Left ventricle myocardium inferior (tissue), 1 donor: Measurements from ENCODE around the gene RAMP3. TPM values are rescaled to one million over a fixed set of nuclear protein-coding genes. Genes with fewer than 3 reads are reported as not detected.

Experiments
- DNase-seq: peaks from one replicate; pipeline ENCODE4 v3.0.0-alpha.2; 2020
- H3K27ac ChIP-seq: fragments of 200-600 bp; replicated peaks from 2 replicates; pipeline ENCODE4 v1.8.0; 2021
- H3K27me3 ChIP-seq: fragments of 200-600 bp; 2 replicates; pipeline ENCODE4 v1.8.0; 2021; ENCODE audit warnings: low read depth
- H3K36me3 ChIP-seq: fragments of 200-600 bp; 2 replicates; pipeline ENCODE4 v1.8.0; 2021
- H3K4me1 ChIP-seq: fragments of 200-600 bp; 2 replicates; pipeline ENCODE4 v1.8.0; 2021
- H3K4me3 ChIP-seq: fragments of 200-600 bp; 2 replicates; pipeline ENCODE4 v1.8.0; 2021; ENCODE audit warnings: mild to moderate bottlenecking, moderate library complexity
- H3K9me3 ChIP-seq: fragments of 200-600 bp; replicated peaks from 2 replicates; pipeline ENCODE4 v1.8.0; 2021
- CTCF ChIP-seq: fragments of 200-600 bp; IDR thresholded peaks from 2 replicates; pipeline ENCODE4 v1.8.0; 2021; ENCODE audit warnings: antibody characterized with exemption, mild to moderate bottlenecking, borderline replicate concordance
- intact Hi-C: fragments of 100-400 bp; cut with micrococcal nuclease; formaldehyde crosslinking; loops from one replicate; pipeline ENCODE4 v1.11.0; 2022
- total RNA-seq: library from RNA; stranded (reverse); fragmentation: NEBNext Ultra II Directional; extraction: Animal tissue kit (Norgen Biotek cat#: 25700); gene quantifications from one replicate; pipeline ENCODE4 v1.2.1, GENCODE V29; 2021
- donor health status: DM: no; HTN: yes; CAD: no; lungs with severe emphysema.

Gene RAMP3
- total RNA-seq, 1 donor from 2014 or later, result 30.7 TPM

DNA sequence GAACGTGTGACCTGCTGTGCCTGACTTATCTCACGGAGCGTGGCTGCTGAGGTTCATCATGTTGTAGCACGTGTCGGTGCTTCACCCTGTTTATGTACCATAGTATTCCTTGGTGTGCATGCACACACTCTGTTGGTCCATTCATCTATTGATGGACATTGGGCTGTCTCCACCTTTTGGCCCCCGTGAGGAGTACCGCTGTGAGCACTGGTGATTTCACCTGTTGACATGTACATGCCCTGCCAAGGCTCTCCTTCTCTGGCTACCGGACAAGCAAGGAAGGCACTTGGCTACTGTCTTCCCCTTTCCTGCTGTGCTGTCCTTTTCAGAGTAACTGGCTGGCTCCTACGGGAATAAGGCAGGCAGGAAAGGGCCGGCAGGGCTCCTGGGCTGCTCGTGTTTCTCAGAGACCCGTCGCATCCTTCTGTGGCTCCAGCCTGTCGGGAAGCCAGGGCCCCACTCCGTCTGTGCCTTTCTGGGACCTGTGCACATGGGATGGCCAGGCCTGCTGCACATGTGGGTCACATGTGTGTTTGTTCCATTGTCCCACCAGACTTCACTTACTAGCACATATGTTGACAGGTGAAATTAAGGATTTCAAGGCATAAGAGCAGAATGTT lies 28.3 kb upstream of the RAMP3 start:
- Histone ChIP-seq H3K4me1 (no peaks in the 10 kb centered on the region), H3K27me3 (peaks cover 7% of the 10 kb centered on the region), H3K4me3 (no peak overlapping the region), H3K27ac (no peak overlapping the region), H3K36me3 (no peaks in the 10 kb centered on the region), H3K9me3 (no peaks in the 10 kb centered on the region)
- TF ChIP-seq CTCF, result no peak
- intact Hi-C loops, result no loop called here
- DNase-seq, result no peak

GRCh38 chr7:45129906-45130305 lies 27.7 kb upstream of the RAMP3 start:
- Histone ChIP-seq H3K4me3 (no peak overlapping the region), H3K27me3 (peaks cover 12% of the 10 kb centered on the region), H3K4me1 (no peaks in the 10 kb centered on the region), H3K9me3 (no peaks in the 10 kb centered on the region), H3K27ac (no peak overlapping the region), H3K36me3 (no peaks in the 10 kb centered on the region)
- no peak for DNase-seq
- no peak for TF ChIP-seq CTCF
- intact Hi-C loops, result loop anchor here (10.0 kb wide), 1 partner anchor 275 kb away; no protein-coding TSS in a partner anchor

- H3K9me3 ChIP-seq, result no peaks in the 10 kb centered on the region
- no peak overlapping the region for H3K27ac ChIP-seq
- no peaks in the 10 kb centered on the region for H3K4me1 ChIP-seq
- peaks cover 12% of the 10 kb centered on the region for H3K27me3 ChIP-seq
- H3K4me3 ChIP-seq, result no peak overlapping the region
- H3K36me3 ChIP-seq, result no peaks in the 10 kb centered on the region
- intact Hi-C loops, result loop anchor here (10.0 kb wide), 1 partner anchor 276 kb away; no protein-coding TSS in a partner anchor
- DNase-seq, result no peak
- TF ChIP-seq CTCF, result no peak
Observed at GRCh38 chr7:45130910-45131309, 26.7 kb upstream of the RAMP3 start.

DNA sequence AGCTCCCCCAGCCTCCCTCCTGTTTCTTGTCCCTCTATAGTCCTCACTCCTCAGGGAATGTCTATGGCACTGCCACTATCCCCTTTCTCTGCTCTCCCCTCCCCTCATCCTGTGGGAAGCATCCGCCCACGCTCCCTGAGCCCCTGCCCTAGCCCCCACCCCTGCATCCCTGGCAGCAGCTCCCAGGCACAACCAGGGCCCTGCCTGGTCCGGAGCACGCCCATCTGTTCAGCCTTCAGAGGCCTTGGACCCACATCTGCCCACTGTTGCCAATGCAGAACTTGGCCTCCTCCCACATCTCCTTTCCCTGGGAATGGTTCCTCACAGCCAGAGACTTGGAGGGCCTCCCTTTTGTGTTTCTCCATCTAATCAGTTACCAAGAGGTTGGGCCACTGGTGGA lies 25.7 kb upstream of the RAMP3 start:
- no peak overlapping the region for H3K4me3 ChIP-seq
- intact Hi-C loops, result loop anchor here (10.0 kb wide), 1 partner anchor 277 kb away; no protein-coding TSS in a partner anchor
- TF ChIP-seq CTCF, result no peak
- H3K4me1 ChIP-seq, result no peaks in the 10 kb centered on the region
- H3K9me3 ChIP-seq, result no peaks in the 10 kb centered on the region
- H3K36me3 ChIP-seq, result no peaks in the 10 kb centered on the region
- peaks cover 12% of the 10 kb centered on the region for H3K27me3 ChIP-seq
- no peak overlapping the region for H3K27ac ChIP-seq
- no peak for DNase-seq

DNA sequence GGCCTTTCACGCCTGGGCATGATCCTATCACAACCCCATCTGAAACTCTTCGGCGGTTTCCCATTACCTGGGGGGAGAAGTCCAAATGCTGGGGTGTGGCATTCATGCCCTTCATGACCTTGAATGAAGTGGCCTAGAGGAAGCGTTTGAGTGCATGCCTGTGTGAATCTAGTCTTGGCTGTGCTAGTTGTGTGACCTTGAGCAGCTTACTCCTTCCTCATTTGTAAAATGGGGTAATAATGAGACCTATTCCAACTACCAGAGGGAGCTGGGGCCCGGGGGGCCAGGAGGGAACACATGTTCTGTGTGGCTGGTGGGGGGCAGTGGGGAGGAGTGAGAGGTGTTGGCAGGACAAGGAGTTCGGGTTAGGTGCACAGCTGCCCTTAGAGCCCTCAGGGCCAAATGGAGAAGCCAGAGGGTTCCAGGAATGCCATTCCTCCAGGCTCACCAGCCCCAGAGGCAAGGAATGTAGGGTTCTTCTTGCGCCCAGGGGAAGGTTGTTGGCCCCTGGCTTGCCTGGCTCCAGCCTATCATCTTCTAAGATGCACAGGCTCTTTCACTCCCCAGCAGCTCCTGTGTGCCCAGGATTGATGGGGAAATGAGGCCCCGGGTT lies 24.8 kb upstream of the RAMP3 start:
- H3K36me3 ChIP-seq, result no peaks in the 10 kb centered on the region
- peaks cover 16% of the 10 kb centered on the region for H3K27me3 ChIP-seq
- no peaks in the 10 kb centered on the region for H3K4me1 ChIP-seq
- TF ChIP-seq CTCF, result no peak
- intact Hi-C loops, result loop anchor here (10.0 kb wide), 1 partner anchor 278 kb away; no protein-coding TSS in a partner anchor
- no peak overlapping the region for H3K27ac ChIP-seq
- no peaks in the 10 kb centered on the region for H3K9me3 ChIP-seq
- no peak overlapping the region for H3K4me3 ChIP-seq
- DNase-seq, result no peak
